H9 (cell line): ENCODE measurements around the gene HLA-DOB. TPM values are rescaled to one million over a fixed set of nuclear protein-coding genes. Genes with fewer than 3 reads are reported as not detected.

Experiments
- DNase-seq: peaks from one replicate; pipeline ENCODE4 v3.0.0-alpha.2; 2017
- H2AFZ ChIP-seq: one replicate; pipeline ENCODE4 v1.6.1; 2013; ENCODE audit warnings: mild to moderate bottlenecking, low read length, control low read depth, moderate library complexity
- H2AK5ac ChIP-seq: 2 replicates; pipeline ENCODE4 v1.6.1; 2013; ENCODE audit warnings: low read length, control low read depth, mixed read lengths; ENCODE audit not compliant: insufficient read length
- H2BK120ac ChIP-seq: one replicate; pipeline ENCODE4 v1.6.1; 2013; ENCODE audit warnings: low read depth, mild to moderate bottlenecking, low read length, control low read depth, inconsistent platforms; ENCODE audit not compliant: poor library complexity, severe bottlenecking
- H2BK12ac ChIP-seq: 2 replicates; pipeline ENCODE4 v1.6.1; 2013; ENCODE audit warnings: low read length, control low read depth, mixed read lengths, low read depth; ENCODE audit not compliant: insufficient read length
- H2BK15ac ChIP-seq: 2 replicates; pipeline ENCODE4 v1.6.1; 2013; ENCODE audit warnings: low read depth, low read length, control low read depth
- H2BK20ac ChIP-seq: one replicate; pipeline ENCODE4 v1.6.1; 2013; ENCODE audit warnings: low read depth, mild to moderate bottlenecking, low read length, control low read depth, inconsistent platforms; ENCODE audit not compliant: poor library complexity, severe bottlenecking
- H2BK5ac ChIP-seq: 2 replicates; pipeline ENCODE4 v1.6.1; 2013; ENCODE audit warnings: low read length, control low read depth, mixed read lengths; ENCODE audit not compliant: insufficient read length
- H3K14ac ChIP-seq: 2 replicates; pipeline ENCODE4 v1.6.1; 2013; ENCODE audit warnings: low read length, control low read depth; ENCODE audit not compliant: insufficient read depth
- H3K18ac ChIP-seq: 2 replicates; pipeline ENCODE4 v1.6.1; 2013; ENCODE audit warnings: low read depth, mild to moderate bottlenecking, mixed read lengths, low read length, control low read depth; ENCODE audit not compliant: insufficient read length
- H3K23ac ChIP-seq: 2 replicates; pipeline ENCODE4 v1.6.1; 2013; ENCODE audit warnings: low read length, control low read depth, mixed read lengths, low read depth; ENCODE audit not compliant: insufficient read length
- H3K23me2 ChIP-seq: 2 replicates; pipeline ENCODE4 v1.6.1; 2013; ENCODE audit warnings: low read depth, mild to moderate bottlenecking, mixed read lengths, low read length, control low read depth; ENCODE audit not compliant: insufficient read length, poor library complexity, severe bottlenecking
- H3K27ac ChIP-seq: 2 replicates; pipeline ENCODE4 v1.5.1; 2013; ENCODE audit warnings: low read length, control low read depth, mixed read lengths, low read depth; ENCODE audit not compliant: insufficient read length
- H3K27me3 ChIP-seq: 2 replicates; pipeline ENCODE4 v1.6.1; 2013; ENCODE audit warnings: low read length, control low read depth, inconsistent platforms; ENCODE audit not compliant: insufficient read depth
- H3K4ac ChIP-seq: 2 replicates; pipeline ENCODE4 v1.6.1; 2013; ENCODE audit warnings: low read depth, mild to moderate bottlenecking, control low read depth, inconsistent platforms, low read length, moderate library complexity
- H3K4me1 ChIP-seq: 2 replicates; pipeline ENCODE4 v1.6.1; 2013; ENCODE audit warnings: low read length, control low read depth, inconsistent platforms; ENCODE audit not compliant: insufficient read depth
- H3K4me2 ChIP-seq: 2 replicates; pipeline ENCODE4 v1.6.1; 2013; ENCODE audit warnings: low read length, control low read depth, mixed read lengths; ENCODE audit not compliant: insufficient read length, insufficient read depth
- H3K56ac ChIP-seq: 2 replicates; pipeline ENCODE4 v1.6.1; 2013; ENCODE audit warnings: low read depth, mild to moderate bottlenecking, mixed read lengths, low read length, control low read depth; ENCODE audit not compliant: insufficient read length
- H3K79me1 ChIP-seq: 2 replicates; pipeline ENCODE4 v1.6.1; 2013; ENCODE audit warnings: low read depth, mild to moderate bottlenecking, moderate library complexity, low read length, control low read depth, inconsistent platforms; ENCODE audit not compliant: insufficient read depth, poor library complexity, severe bottlenecking
- H3K79me2 ChIP-seq: 2 replicates; pipeline ENCODE4 v1.6.1; 2013; ENCODE audit warnings: low read length, control low read depth, inconsistent platforms; ENCODE audit not compliant: insufficient read depth
- H3K9ac ChIP-seq: 2 replicates; pipeline ENCODE4 v1.6.1; 2013; ENCODE audit warnings: low read length, control low read depth, mixed read lengths; ENCODE audit not compliant: insufficient read length; ENCODE audit errors: extremely low read depth
- H3K9me3 ChIP-seq: one replicate; pipeline ENCODE4 v1.6.1; 2013; ENCODE audit warnings: low read depth, low read length, inconsistent platforms; ENCODE audit not compliant: control insufficient read depth
- H3T11ph ChIP-seq: one replicate; pipeline ENCODE4 v1.6.1; 2013; ENCODE audit warnings: mild to moderate bottlenecking, low read length, control low read depth, inconsistent platforms
- H4K20me1 ChIP-seq: one replicate; pipeline ENCODE4 v1.6.1; 2013; ENCODE audit not compliant: control insufficient read depth, insufficient read length, insufficient read depth
- H4K5ac ChIP-seq: 2 replicates; pipeline ENCODE4 v1.6.1; 2013; ENCODE audit warnings: low read depth, mild to moderate bottlenecking, mixed read lengths, low read length, control low read depth; ENCODE audit not compliant: insufficient read length
- H4K8ac ChIP-seq: replicated peaks from 2 replicates; pipeline ENCODE4 v1.6.1; 2013; ENCODE audit warnings: low read length, control low read depth, mixed read lengths, low read depth; ENCODE audit not compliant: insufficient read length
- H4K91ac ChIP-seq: 2 replicates; pipeline ENCODE4 v1.6.1; 2013; ENCODE audit warnings: low read depth, mild to moderate bottlenecking, moderate library complexity, mixed read lengths, low read length, control low read depth; ENCODE audit not compliant: insufficient read length
- H3K27ac Mint-ChIP-seq, 3 experiments: 2 replicates in 2 of 3; 3 replicates in 1 of 3; pipeline ENCODE4 v1.8.0; 2020 to 2021; ENCODE audit warnings: mixed read lengths in 3 of 3, mild to moderate bottlenecking in 1 of 3, moderate library complexity in 1 of 3
- H3K27me3 Mint-ChIP-seq: 2 replicates; pipeline ENCODE4 v1.8.0; 2021; ENCODE audit warnings: low read depth, mild to moderate bottlenecking, moderate library complexity, mixed read lengths
- H3K36me3 Mint-ChIP-seq, 3 experiments: 2 replicates in 2 of 3; 3 replicates in 1 of 3; pipeline ENCODE4 v1.8.0; 2020 to 2021; ENCODE audit warnings: low read depth in 3 of 3, mixed read lengths in 3 of 3; ENCODE audit not compliant: insufficient read depth in 1 of 3
- H3K4me1 Mint-ChIP-seq, 2 experiments: 2 replicates each; pipeline ENCODE4 v1.8.0; 2020; ENCODE audit warnings: mixed read lengths in 2 of 2
- H3K4me3 Mint-ChIP-seq, 2 experiments: 2 replicates in 1 of 2; 3 replicates in 1 of 2; pipeline ENCODE4 v1.8.0; 2020 to 2021; ENCODE audit warnings: mild to moderate bottlenecking in 2 of 2, mixed read lengths in 2 of 2, moderate library complexity in 1 of 2
- H3K9me3 Mint-ChIP-seq, 2 experiments: 2 replicates in 1 of 2; 3 replicates in 1 of 2; pipeline ENCODE4 v1.8.0; 2020; ENCODE audit warnings: mild to moderate bottlenecking in 2 of 2, mixed read lengths in 2 of 2, moderate library complexity in 1 of 2
- WGBS: extraction: QIAGEN DNeasy Blood & Tissue Kit; methylation state at CpG from one replicate; pipeline ENCODE4 v1.1.7; 2013; ENCODE audit warnings: missing lambda C conversion rate, low lambda C conversion rate, mixed read lengths; ENCODE audit not compliant: insufficient read length; ENCODE audit errors: extremely low coverage; 5-methylcytosine and 5-hydroxymethylcytosine counted together
- total RNA-seq: library from RNA; stranded (reverse); gene quantifications from 2 replicates; pipeline ENCODE4 v1.2.1, GENCODE V29; 2021
- TF ChIP-seq, protein P1 (sequence below): fragments of 200-600 bp; sonication (generic); conservative IDR thresholded peaks from 3 replicates; pipeline ENCODE4 v1.8.0; 2021; ENCODE audit warnings: antibody characterized with exemption, mild to moderate bottlenecking

HLA-DOB gene
- total RNA-seq, 1 experiment from 2014 or later, result 0.20 TPM

DNA sequence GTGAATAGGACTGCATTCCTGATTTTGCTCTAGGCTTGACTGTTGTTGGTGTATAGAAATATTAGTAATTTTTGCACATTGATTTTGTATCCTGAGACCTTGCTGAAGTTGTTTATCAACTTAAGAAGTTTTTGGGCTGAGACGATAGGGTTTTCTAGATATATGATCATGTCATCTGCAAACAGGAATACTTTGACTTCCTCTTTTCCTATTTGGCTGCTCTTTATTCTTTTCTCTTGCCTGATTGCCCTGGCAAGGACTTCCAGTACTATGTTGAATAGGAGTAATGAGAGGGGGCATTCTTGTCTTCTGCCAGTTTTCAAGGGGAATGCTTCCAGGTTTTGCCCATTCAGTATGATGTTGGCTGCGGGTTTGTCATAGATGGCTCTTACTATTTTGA is 13.4 kb downstream of the HLA-DOB start:
- no peak for DNase-seq
- Histone ChIP-seq H2AK5ac (no peak overlapping the region), H3K9ac (no peak overlapping the region), H3K79me2 (no peaks in the 10 kb centered on the region), H4K20me1 (no peaks in the 10 kb centered on the region), H3K4ac (no peak overlapping the region), H3K56ac (no peak overlapping the region), H3T11ph (no peak overlapping the region), H2BK12ac (no peak overlapping the region), H4K8ac (no peak overlapping the region), H3K23ac (no peak overlapping the region), H3K27ac (no peak overlapping the region), H2BK120ac (no peak overlapping the region), H3K23me2 (no peaks in the 10 kb centered on the region), H2BK5ac (no peak overlapping the region), H3K27me3 (no peaks in the 10 kb centered on the region), H4K5ac (no peak overlapping the region), H3K14ac (no peak overlapping the region), H3K4me1 (no peaks in the 10 kb centered on the region), H4K91ac (no peak overlapping the region), H2BK20ac (no peak overlapping the region), H2BK15ac (no peak overlapping the region), H3K9me3 (no peaks in the 10 kb centered on the region), H3K4me2 (no peak overlapping the region), H2AFZ (no peak overlapping the region), H3K18ac (no peak overlapping the region), H3K79me1 (no peaks in the 10 kb centered on the region)
- TF ChIP-seq, protein P1, sequence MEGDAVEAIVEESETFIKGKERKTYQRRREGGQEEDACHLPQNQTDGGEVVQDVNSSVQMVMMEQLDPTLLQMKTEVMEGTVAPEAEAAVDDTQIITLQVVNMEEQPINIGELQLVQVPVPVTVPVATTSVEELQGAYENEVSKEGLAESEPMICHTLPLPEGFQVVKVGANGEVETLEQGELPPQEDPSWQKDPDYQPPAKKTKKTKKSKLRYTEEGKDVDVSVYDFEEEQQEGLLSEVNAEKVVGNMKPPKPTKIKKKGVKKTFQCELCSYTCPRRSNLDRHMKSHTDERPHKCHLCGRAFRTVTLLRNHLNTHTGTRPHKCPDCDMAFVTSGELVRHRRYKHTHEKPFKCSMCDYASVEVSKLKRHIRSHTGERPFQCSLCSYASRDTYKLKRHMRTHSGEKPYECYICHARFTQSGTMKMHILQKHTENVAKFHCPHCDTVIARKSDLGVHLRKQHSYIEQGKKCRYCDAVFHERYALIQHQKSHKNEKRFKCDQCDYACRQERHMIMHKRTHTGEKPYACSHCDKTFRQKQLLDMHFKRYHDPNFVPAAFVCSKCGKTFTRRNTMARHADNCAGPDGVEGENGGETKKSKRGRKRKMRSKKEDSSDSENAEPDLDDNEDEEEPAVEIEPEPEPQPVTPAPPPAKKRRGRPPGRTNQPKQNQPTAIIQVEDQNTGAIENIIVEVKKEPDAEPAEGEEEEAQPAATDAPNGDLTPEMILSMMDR, result no peak
- Mint-ChIP-seq H3K36me3 (peaks cover 0 to 6% (median 0%) of the 10 kb centered on the region in 3 experiments; a peak in 2 of 7 replicates), H3K4me1 (peaks cover 4 to 5% of the 10 kb centered on the region in 2 experiments; a peak in 3 of 4 replicates), H3K4me3 (no peak overlapping the region), H3K9me3 (peaks cover 6% of the 10 kb centered on the region in 2 experiments), H3K27me3 (peaks cover 34% of the 10 kb centered on the region), H3K27ac (no peak overlapping the region)
- no CpG with 5 or more reads among the region's 2 CpGs for WGBS
